Fibroblast of pulmonary artery (primary cell): ENCODE results near the gene DNAJC27.

ENCODE experiments used
- DNase-seq: peaks from one replicate; pipeline ENCODE4 v3.0.0-alpha.2; 2010; ENCODE audit warnings: low read depth
- H3K4me3 ChIP-seq: replicated peaks from 2 replicates; pipeline ENCODE4 v1.5.1; 2011; ENCODE audit warnings: low read depth, mild to moderate bottlenecking, control low read depth, low read length, moderate library complexity
- CTCF ChIP-seq: IDR thresholded peaks from 2 replicates; pipeline ENCODE4 v1.5.1; 2011; ENCODE audit warnings: mild to moderate bottlenecking, control low read depth, low read length, inconsistent platforms; ENCODE audit errors: missing control alignments

Gene DNAJC27

GRCh38 chr2:24939353-24939752 is 32.4 kb downstream of the DNAJC27 start:
- no peak for DNase-seq
- TF ChIP-seq CTCF = no peak
- no peak overlapping the region for H3K4me3 ChIP-seq

- H3K4me3 ChIP-seq = no peak overlapping the region
- no peak for TF ChIP-seq CTCF
- DNase-seq = no peak
Measured at GRCh38 chr2:24937236-24937635, 34.5 kb downstream of the DNAJC27 start.

GRCh38 chr2:24935145-24935544 is 36.6 kb downstream of the DNAJC27 start:
- no peak for TF ChIP-seq CTCF
- no peak overlapping the region for H3K4me3 ChIP-seq
- no peak for DNase-seq

GRCh38 chr2:24932715-24933114 is 39.0 kb downstream of the DNAJC27 start:
- no peak overlapping the region for H3K4me3 ChIP-seq
- no peak for TF ChIP-seq CTCF
- DNase-seq = no peak

- no peak for DNase-seq
- TF ChIP-seq CTCF = no peak
- H3K4me3 ChIP-seq = no peak overlapping the region
Measured at GRCh38 chr2:24930768-24931167, 41.0 kb downstream of the DNAJC27 start.

GRCh38 chr2:24929230-24929629 is 42.5 kb downstream of the DNAJC27 start:
- H3K4me3 ChIP-seq = no peak overlapping the region
- DNase-seq = no peak
- TF ChIP-seq CTCF = no peak

GRCh38 chr2:24928036-24928435 is 43.7 kb downstream of the DNAJC27 start:
- no peak overlapping the region for H3K4me3 ChIP-seq
- no peak for TF ChIP-seq CTCF
- DNase-seq = no peak
